ENCODE data around the gene C2orf42.
"Not testable (repeated sequence)": the region's sequence is repeated elsewhere in the genome, so short reads cannot be mapped to it uniquely, and the experiment has no call there.

The C2orf42 gene

GRCh38 chr2:70190418-70191243 is at the start of gene C2orf42:
C2orf42 (minus strand) TSS chr2:70191019; CDS start chr2:70181985, 9,034 bp downstream.
- DNase-seq = peak; percentile 97

DNA sequence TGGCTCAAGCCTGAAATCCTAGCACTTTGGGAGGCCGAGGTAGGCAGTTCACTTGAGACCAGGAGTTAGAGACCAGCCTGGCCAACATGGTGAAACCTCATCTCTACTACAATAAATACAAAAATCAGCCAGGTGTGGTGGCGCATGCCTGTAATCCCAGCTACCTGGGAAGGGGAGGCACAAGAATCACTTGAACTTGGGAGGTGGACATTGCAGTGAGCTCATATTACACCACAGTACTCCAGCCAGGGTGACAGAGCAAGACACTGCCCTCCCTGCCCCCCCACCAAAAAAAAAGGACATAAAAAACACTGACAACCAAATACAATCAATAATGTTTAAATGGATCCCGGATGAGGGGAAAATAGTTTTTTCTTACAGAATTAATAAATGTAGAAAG is 49.8 kb upstream of the C2orf42 start:
- DNase-seq = no peak

GRCh38 chr2:70233926-70234325 is 43.1 kb upstream of the C2orf42 start:
- DNase-seq = no peak

GRCh38 chr2:70226781-70227180 is 36.0 kb upstream of the C2orf42 start:
- peak; percentile 35 for DNase-seq

GRCh38 chr2:70223305-70223704 is 32.5 kb upstream of the C2orf42 start:
- DNase-seq = peak; percentile 31

DNA sequence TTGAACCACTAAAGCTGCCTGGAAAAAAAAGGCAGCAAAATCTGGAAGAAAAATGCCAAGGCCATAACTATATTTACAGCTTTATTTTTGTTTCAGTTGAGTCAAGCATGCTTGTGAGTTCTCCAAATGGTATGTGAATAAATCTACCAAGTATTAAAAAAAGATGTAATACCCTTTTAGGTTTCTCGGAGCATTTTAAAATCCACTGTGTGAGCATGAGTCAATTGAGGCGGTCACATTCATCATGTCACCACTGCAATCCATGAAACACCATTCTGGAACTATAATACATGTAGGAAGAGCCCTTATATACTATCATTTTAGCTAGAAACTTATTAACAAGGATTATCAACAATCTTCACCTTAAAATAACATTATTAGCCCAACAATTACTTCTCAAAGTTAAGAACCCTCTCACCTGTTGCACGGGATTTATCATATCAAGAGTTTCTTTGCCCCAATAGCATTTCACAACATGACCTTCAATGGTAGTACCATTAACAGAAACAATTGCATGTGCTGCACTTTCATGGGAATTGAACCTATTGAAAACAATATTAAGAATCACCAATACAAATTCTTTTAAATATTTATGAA is 24.2 kb upstream of the C2orf42 start:
- no peak for DNase-seq

DNA sequence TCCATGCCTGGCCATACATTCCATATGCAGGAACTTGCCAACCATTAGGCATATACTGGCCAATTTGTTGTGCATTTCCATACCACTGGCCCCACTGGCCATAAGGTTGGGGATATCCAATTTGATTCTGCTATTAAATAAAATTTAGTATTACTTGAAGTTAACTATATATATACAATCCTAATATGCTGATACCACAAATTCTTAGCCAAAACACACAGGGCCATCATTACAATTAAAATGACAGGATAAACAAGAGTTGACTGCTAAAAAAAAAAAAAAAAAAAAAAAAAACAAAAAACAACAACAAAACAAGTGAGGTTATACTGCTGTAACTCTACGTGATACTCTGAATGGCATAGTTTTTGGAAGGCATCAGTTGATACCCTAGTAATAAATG is 23.5 kb upstream of the C2orf42 start:
- no peak for DNase-seq

- DNase-seq = no peak
Measured at GRCh38 chr2:70212298-70212932, 21.6 kb upstream of the C2orf42 start.

DNA sequence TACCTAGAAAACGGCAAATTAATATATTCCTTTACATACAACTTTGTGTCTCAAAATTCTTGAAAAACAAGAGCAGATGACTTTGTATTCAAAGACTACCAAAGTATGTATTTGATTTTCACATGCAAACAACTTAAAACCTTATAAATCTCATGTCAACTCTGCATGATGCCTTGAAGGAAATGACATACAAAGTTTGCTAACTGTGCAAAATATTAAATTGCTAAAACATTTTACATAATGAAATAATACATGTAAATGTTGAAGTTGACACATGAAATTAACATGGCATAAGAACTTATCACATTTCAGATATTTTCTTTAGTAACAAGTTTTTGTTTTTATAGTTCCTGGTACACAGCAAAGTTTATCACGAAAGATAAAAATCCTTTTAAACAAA is 20.8 kb upstream of the C2orf42 start:
- no peak for DNase-seq

- no peak for DNase-seq
Measured at GRCh38 chr2:70204452-70204851, 13.6 kb upstream of the C2orf42 start.

DNA sequence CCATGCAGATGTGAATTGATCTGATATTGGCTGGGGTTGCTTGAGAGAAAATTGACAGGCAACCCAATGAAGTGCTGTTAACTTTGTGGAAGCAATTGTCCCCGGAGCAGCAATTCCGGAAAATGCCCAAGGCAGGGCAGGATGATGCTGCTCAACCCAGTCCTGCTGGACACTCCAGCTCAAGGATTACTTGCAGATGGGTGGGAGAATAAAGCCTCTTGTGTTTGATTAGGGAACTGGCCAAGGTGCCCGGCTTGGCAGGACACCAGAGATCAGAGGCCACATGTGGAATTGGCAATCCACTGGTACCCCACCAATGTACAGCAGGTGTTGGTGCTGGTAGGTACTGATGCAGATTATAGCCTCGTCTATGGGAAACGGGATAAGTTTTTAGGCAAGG is 12.3 kb upstream of the C2orf42 start:
- DNase-seq = no peak

GRCh38 chr2:70202236-70202806 is 11.5 kb upstream of the C2orf42 start:
- DNase-seq = no peak

DNA sequence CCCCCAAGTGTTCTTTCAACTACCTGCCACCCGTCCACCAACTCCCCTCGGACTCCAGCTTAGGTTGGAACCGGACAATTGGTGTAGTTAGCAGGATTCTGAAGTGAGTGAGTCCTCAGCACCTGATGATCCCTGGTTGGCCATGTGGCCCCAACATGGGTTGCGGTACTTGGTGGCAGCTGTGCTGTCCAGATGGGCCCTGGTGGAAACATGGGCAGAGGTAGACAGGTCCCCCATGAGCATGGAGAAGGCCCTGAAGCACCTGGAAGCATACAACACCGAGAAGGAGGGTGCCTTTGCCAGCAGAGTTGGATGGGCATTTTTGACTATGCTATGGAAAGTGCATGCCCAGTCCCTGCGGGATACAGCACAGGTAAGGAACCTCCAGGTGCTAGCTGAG is 11.0 kb upstream of the C2orf42 start:
- no peak for DNase-seq

GRCh38 chr2:70201225-70201768 is 10.5 kb upstream of the C2orf42 start:
- DNase-seq = no peak

- DNase-seq = peak; percentile 40
Measured at GRCh38 chr2:70199320-70199864, 8.6 kb upstream of the C2orf42 start.

- DNase-seq = no peak
Measured at GRCh38 chr2:70192516-70192915, 1.7 kb upstream of the C2orf42 start.

DNA sequence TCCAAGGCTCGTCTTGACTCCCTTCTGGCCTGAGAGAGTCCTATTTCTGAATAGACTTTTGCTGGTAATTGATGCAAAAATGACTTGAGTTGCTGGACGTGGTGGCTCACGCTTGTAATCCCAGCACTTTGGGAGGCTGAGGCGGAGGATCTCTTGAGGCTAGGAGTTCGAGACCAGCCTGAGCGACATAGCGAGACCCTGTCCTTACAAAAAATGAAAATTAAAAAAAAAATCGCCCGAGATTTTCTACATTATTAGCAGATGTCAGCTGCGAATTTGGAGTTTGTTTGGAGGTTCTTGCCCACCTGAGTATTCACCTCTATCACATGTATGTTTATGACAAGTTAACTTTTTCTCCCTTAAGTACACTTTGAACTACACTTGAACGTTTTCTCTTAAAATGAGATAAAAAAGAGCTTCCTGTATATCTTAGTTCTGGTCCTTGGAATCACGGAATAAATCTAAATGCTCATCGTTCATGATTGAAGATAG is 471 bp upstream of the C2orf42 start:
- DNase-seq = no peak

DNA sequence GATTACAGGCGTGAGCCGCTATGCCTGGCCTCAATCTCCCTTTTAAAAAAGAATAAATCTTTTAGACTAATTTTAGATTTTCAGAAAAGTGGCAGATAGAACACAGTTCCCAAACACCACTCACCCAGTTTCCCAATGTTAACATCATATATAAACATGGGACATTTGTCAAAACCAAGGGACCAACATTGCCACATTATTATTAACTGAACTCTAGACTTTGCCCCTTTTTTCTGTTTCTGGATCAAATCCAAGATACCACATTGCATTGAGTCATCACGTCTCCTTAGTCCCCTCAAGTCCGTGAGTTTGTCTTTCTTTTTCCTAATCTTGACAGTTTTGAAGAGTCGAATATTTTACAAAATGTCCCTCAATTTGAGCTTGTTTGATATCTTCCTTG is 2.4 kb downstream of the C2orf42 start:
- peak; percentile 26 for DNase-seq

DNA sequence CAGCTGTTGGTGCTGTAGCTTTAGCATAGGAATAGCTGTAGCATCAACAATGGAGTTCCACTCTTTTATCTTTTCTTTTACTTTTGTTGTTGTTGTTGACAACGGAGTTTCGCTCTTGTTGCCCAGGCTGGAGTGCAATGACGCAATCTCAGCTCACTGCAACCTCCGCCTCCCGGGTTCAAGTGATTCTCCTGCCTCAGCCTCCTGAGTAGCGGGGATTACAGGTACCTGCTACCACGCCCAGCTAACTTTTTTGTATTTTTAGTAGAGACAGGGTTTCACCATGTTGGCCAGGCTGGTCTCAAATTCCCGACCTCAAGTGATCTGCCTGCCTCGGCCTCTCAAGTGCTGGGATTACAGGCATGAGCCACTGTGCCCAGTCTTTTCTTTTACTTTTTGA is 3.6 kb downstream of the C2orf42 start:
- DNase-seq = not testable (repeated sequence)

DNA sequence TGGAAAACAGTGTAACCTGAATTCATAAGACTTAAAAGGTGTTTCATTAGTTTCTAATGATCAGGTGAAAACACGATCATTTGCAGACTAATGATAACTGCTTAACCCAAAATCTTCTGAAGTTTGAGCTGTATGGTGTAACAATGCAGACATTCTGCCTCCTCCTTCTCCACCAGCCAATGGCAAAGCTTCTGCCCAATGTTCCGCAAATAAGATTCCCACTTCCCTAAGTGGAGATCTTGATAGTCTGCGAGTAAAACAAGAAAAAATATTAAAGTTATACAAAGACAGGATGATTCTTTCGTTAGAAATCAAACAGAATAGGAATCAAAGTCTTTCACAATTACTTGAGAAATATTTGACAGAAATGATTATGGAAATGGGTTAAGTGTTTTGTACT is 8.1 kb downstream of the C2orf42 start:
- DNase-seq = peak; percentile 74

DNA sequence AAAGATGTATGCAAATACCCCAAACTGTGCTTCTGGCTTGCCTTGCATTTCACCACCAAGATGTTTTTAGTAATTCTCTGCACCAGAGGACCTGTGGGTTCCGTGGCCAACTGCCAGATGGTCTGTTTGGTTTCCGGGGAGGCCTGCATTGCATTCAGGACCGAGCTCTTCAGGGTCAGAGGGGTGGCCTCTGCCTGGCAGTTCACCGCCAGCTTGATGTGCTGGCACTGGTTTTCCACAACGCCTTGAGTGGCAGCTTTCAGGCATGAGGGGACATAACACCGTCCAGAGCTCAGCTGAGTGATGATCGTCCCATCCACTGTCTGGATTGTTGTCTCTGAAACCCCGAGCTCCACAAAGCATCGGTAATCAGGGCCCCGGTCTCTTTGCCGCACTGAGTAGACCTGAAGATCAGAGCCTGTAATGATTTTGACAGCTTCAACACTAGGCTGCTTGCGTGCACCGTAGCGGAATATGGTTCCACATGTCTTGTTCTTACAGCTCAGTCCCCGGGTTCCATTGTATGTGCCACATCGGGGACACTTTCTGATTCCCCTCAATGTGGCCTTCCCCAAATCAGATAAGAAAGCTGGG is 9.4 kb downstream of the C2orf42 start:
- peak; percentile 96 for DNase-seq

DNA sequence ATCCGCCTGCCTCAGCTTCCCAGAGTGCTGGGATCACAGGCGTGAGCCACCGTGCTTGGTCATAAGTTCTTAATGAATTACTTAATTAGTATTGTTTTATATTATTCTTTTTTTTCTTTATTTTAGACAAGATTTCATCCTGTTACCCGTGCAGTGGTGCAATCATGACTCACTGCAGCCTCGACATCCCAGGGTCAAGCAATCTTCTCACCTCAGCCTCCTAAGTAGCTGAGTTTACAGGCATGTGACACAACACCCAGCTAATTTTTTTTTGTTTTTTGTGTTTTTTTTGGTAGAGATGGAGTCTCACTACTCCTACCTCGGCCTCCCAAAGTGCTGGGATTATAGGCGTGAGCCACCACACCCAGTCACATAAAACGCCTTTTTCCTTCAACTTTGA is 17.3 kb downstream of the C2orf42 start:
- peak; percentile 24 for DNase-seq

All from MV-4-11 (cell line).